Neural cell (in vitro differentiated cells): ENCODE measurements around the gene FYN. TPM values are rescaled to one million over a fixed set of nuclear protein-coding genes. Genes with fewer than 3 reads are reported as not detected.

Source experiments
- H2AFZ ChIP-seq: fragments of 200-600, 300-800 bp; sonication (generic), shearing (Covaris generic); 2 replicates; pipeline ENCODE4 v1.6.0; 2014; ENCODE audit warnings: low read depth, mild to moderate bottlenecking, antibody characterized with exemption, low read length, moderate library complexity
- H3F3A ChIP-seq: fragments of 200-600 bp; shearing (Covaris generic); 2 replicates; pipeline ENCODE4 v1.6.1; 2016; ENCODE audit warnings: mild to moderate bottlenecking, moderate library complexity, mixed read lengths, antibody characterized with exemption, low read length; ENCODE audit not compliant: insufficient read depth, poor library complexity, severe bottlenecking
- H3K27ac ChIP-seq: fragments of 200-600, 300-800 bp; sonication (generic), shearing (Covaris generic); 2 replicates; pipeline ENCODE4 v1.5.1; 2014; ENCODE audit warnings: mild to moderate bottlenecking, low read length, moderate library complexity
- H3K27me3 ChIP-seq: fragments of 300-800, 200-600 bp; sonication (generic), shearing (Covaris generic); 2 replicates; pipeline ENCODE4 v1.6.0; 2014; ENCODE audit warnings: mild to moderate bottlenecking, low read depth, low read length, moderate library complexity; ENCODE audit not compliant: insufficient read depth
- H3K36me3 ChIP-seq: fragments of 300-800, 200-600 bp; sonication (generic), shearing (Covaris generic); 2 replicates; pipeline ENCODE4 v1.5.1; 2014; ENCODE audit warnings: mild to moderate bottlenecking, antibody characterized with exemption, low read length, moderate library complexity; ENCODE audit not compliant: insufficient read depth
- H3K4me2 ChIP-seq: fragments of 300-800, 200-600 bp; sonication (generic), shearing (Covaris generic); 2 replicates; pipeline ENCODE4 v1.6.0; 2014; ENCODE audit warnings: mild to moderate bottlenecking, low read length
- H3K4me3 ChIP-seq: fragments of 300-800, 200-600 bp; sonication (generic), shearing (Covaris generic); 2 replicates; pipeline ENCODE4 v1.5.1; 2014; ENCODE audit warnings: mild to moderate bottlenecking, low read length, moderate library complexity
- H3K79me2 ChIP-seq: fragments of 200-600 bp; shearing (Covaris generic); replicated peaks from 2 replicates; pipeline ENCODE4 v1.6.0; 2014; ENCODE audit warnings: mild to moderate bottlenecking, low read length, moderate library complexity; ENCODE audit not compliant: insufficient read depth
- H3K9ac ChIP-seq: fragments of 300-800, 200-600 bp; sonication (generic), shearing (Covaris generic); 2 replicates; pipeline ENCODE4 v1.6.1; 2016; ENCODE audit warnings: mild to moderate bottlenecking, low read length, mixed read lengths
- H3K9me2 ChIP-seq: fragments of 200-600 bp; shearing (Covaris generic); 2 replicates; pipeline ENCODE4 v1.6.1; 2016; ENCODE audit warnings: mild to moderate bottlenecking, low read length, mixed read lengths; ENCODE audit not compliant: insufficient read depth
- H3K9me3 ChIP-seq: fragments of 200-600, 300-800 bp; sonication (generic), shearing (Covaris generic); 2 replicates; pipeline ENCODE4 v1.6.1; 2016; ENCODE audit warnings: mild to moderate bottlenecking, mixed run types, low read length, moderate library complexity, mixed read lengths
- H4K20me1 ChIP-seq: fragments of 200-600 bp; shearing (Covaris generic); 2 replicates; pipeline ENCODE4 v1.6.1; 2016; ENCODE audit warnings: mild to moderate bottlenecking, mixed run types; ENCODE audit not compliant: insufficient read depth
- EP300 ChIP-seq: fragments of 450-650 bp; conservative IDR thresholded peaks from 2 replicates; pipeline ENCODE4 v1.6.1; 2014; ENCODE audit warnings: antibody characterized with exemption, mild to moderate bottlenecking, moderate library complexity; ENCODE audit not compliant: poor library complexity, severe bottlenecking
- EZH2 ChIP-seq: fragments of 200-600, 300-800 bp; shearing (Covaris generic), sonication (generic); IDR thresholded peaks from 2 replicates; pipeline ENCODE4 v1.6.1; 2014; ENCODE audit warnings: antibody characterized with exemption, low read length, borderline replicate concordance, mild to moderate bottlenecking; ENCODE audit not compliant: insufficient read depth, poor library complexity, severe bottlenecking
- MXI1 ChIP-seq: fragments of 450-650 bp; conservative IDR thresholded peaks from 2 replicates; pipeline ENCODE4 v1.6.1; 2014; ENCODE audit warnings: antibody characterized with exemption, mild to moderate bottlenecking; ENCODE audit not compliant: poor library complexity, severe bottlenecking
- POLR2AphosphoS5 ChIP-seq: IDR thresholded peaks from 2 replicates; pipeline ENCODE4 v1.6.1; 2012
- RAD21 ChIP-seq: fragments of 450-650 bp; conservative IDR thresholded peaks from 2 replicates; pipeline ENCODE4 v1.6.1; 2014; ENCODE audit warnings: antibody characterized with exemption, mild to moderate bottlenecking, moderate library complexity
- SMC3 ChIP-seq: fragments of 450-650 bp; conservative IDR thresholded peaks from 2 replicates; pipeline ENCODE4 v1.6.1; 2014; ENCODE audit warnings: antibody characterized with exemption, mild to moderate bottlenecking, moderate library complexity; ENCODE audit not compliant: poor library complexity
- TAF1 ChIP-seq: IDR thresholded peaks from 2 replicates; pipeline ENCODE4 v1.6.1; 2012; ENCODE audit warnings: low read depth
- polyA plus RNA-seq: library from polyadenylated mRNA; depleted of rRNA; stranded (reverse); fragments of >200 nt; gene quantifications from 2 replicates; pipeline ENCODE4 v1.2.3, GENCODE V29; 2014
- TF ChIP-seq, protein P1 (sequence below): fragments of 450-650 bp; IDR thresholded peaks from 2 replicates; pipeline ENCODE4 v1.5.1; 2014; ENCODE audit warnings: antibody characterized with exemption, mild to moderate bottlenecking, moderate library complexity; ENCODE audit not compliant: poor library complexity, severe bottlenecking
- TF ChIP-seq, protein P2 (sequence below): IDR thresholded peaks from 2 replicates; pipeline ENCODE4 v1.6.1; 2012; ENCODE audit warnings: borderline replicate concordance

Gene FYN
- polyA plus RNA-seq, 1 donor from 2014 or later = 277 TPM

DNA sequence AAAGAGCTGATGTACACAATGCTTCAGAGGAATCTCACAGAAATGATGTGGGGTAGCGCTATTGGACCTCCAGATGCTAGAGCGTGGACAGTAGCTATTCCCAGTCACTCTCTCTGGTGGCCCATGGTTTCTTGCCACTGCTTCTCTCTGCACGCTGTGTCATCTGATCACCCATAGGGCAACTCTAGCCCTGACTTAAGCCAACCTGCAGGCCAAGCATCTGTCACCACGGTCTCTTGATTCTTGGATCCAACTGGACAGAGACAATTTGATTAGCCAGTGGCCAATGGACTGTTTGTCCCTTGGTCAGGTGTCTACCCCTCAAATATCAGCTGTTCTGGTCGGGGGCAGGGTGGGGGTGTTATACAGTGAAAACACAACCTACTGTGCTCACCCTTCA, 225.2 kb downstream of the FYN start:
- no peaks in the 10 kb centered on the region for H3K9me3 ChIP-seq
- H3K4me3 ChIP-seq = no peak overlapping the region
- no peak overlapping the region for H3K4me2 ChIP-seq
- no peaks in the 10 kb centered on the region for H3F3A ChIP-seq
- no peak overlapping the region for H2AFZ ChIP-seq
- H4K20me1 ChIP-seq = no peaks in the 10 kb centered on the region
- no peaks in the 10 kb centered on the region for H3K9me2 ChIP-seq
- H3K36me3 ChIP-seq = peaks cover 3% of the 10 kb centered on the region
- H3K27ac ChIP-seq = no peak overlapping the region
- no peak overlapping the region for H3K9ac ChIP-seq
- H3K27me3 ChIP-seq = no peaks in the 10 kb centered on the region
- H3K79me2 ChIP-seq = no peaks in the 10 kb centered on the region
- TF ChIP-seq MXI1 = no peak
- TF ChIP-seq POLR2AphosphoS5 = no peak
- TF ChIP-seq, protein P1, sequence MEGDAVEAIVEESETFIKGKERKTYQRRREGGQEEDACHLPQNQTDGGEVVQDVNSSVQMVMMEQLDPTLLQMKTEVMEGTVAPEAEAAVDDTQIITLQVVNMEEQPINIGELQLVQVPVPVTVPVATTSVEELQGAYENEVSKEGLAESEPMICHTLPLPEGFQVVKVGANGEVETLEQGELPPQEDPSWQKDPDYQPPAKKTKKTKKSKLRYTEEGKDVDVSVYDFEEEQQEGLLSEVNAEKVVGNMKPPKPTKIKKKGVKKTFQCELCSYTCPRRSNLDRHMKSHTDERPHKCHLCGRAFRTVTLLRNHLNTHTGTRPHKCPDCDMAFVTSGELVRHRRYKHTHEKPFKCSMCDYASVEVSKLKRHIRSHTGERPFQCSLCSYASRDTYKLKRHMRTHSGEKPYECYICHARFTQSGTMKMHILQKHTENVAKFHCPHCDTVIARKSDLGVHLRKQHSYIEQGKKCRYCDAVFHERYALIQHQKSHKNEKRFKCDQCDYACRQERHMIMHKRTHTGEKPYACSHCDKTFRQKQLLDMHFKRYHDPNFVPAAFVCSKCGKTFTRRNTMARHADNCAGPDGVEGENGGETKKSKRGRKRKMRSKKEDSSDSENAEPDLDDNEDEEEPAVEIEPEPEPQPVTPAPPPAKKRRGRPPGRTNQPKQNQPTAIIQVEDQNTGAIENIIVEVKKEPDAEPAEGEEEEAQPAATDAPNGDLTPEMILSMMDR = no peak
- TF ChIP-seq, protein P2, sequence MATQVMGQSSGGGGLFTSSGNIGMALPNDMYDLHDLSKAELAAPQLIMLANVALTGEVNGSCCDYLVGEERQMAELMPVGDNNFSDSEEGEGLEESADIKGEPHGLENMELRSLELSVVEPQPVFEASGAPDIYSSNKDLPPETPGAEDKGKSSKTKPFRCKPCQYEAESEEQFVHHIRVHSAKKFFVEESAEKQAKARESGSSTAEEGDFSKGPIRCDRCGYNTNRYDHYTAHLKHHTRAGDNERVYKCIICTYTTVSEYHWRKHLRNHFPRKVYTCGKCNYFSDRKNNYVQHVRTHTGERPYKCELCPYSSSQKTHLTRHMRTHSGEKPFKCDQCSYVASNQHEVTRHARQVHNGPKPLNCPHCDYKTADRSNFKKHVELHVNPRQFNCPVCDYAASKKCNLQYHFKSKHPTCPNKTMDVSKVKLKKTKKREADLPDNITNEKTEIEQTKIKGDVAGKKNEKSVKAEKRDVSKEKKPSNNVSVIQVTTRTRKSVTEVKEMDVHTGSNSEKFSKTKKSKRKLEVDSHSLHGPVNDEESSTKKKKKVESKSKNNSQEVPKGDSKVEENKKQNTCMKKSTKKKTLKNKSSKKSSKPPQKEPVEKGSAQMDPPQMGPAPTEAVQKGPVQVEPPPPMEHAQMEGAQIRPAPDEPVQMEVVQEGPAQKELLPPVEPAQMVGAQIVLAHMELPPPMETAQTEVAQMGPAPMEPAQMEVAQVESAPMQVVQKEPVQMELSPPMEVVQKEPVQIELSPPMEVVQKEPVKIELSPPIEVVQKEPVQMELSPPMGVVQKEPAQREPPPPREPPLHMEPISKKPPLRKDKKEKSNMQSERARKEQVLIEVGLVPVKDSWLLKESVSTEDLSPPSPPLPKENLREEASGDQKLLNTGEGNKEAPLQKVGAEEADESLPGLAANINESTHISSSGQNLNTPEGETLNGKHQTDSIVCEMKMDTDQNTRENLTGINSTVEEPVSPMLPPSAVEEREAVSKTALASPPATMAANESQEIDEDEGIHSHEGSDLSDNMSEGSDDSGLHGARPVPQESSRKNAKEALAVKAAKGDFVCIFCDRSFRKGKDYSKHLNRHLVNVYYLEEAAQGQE = no peak
- no peak for TF ChIP-seq SMC3
- TF ChIP-seq EP300 = no peak
- TF ChIP-seq TAF1 = no peak

DNA sequence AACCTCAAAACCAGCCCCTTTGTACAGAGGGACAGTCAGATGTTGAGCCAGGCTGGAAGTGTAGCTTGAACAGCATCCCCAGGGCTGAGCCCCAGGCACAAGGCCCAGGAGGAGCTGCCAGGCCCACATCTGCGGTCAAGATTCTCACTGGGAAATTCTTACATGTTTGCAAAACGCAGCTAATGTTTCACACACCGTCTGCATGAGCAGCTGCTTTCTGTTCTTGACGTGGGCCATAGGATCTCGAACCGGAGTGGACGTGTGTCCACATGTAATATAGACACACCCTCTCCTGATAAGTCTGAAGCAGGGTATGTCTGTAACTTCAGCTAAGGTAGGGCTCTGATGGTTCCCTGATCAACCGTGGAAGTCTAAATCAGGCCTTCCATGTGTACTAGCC, 226.3 kb downstream of the FYN start:
- TF ChIP-seq MXI1 = no peak
- TF ChIP-seq, protein P2 = no peak
- no peak for TF ChIP-seq EZH2
- TF ChIP-seq TAF1 = no peak
- TF ChIP-seq POLR2AphosphoS5 = no peak
- no peak for TF ChIP-seq SMC3
- TF ChIP-seq RAD21 = no peak
- TF ChIP-seq, protein P1 = no peak
- TF ChIP-seq EP300 = no peak
- H3K9me3 ChIP-seq = no peaks in the 10 kb centered on the region
- H2AFZ ChIP-seq = no peak overlapping the region
- H3K36me3 ChIP-seq = peaks cover 3% of the 10 kb centered on the region
- H3K9me2 ChIP-seq = no peaks in the 10 kb centered on the region
- H3K79me2 ChIP-seq = no peaks in the 10 kb centered on the region
- H3K27ac ChIP-seq = no peak overlapping the region
- H3K9ac ChIP-seq = no peak overlapping the region
- H3K4me2 ChIP-seq = no peak overlapping the region
- no peaks in the 10 kb centered on the region for H3K27me3 ChIP-seq
- H3K4me3 ChIP-seq = no peak overlapping the region
- H3F3A ChIP-seq = no peaks in the 10 kb centered on the region
- H4K20me1 ChIP-seq = no peaks in the 10 kb centered on the region
